NCI-H146 treated with DMSO at 0.1 percent for 48 hours (cell line): Measurements from ENCODE around the gene TBX4.
"Not testable (repeated sequence)": the region's sequence is repeated elsewhere in the genome, so short reads cannot be mapped to it uniquely, and the experiment has no call there.

ENCODE experiments used
- DNase-seq: peaks from one replicate; lab custom pipeline; 2025; ENCODE audit not compliant: unreplicated experiment; lab: John Stamatoyannopoulos, UW

Gene TBX4

GRCh38 chr17:61519754-61520440 lies 67.7 kb downstream of the TBX4 start:
- DNase-seq, result no peak

GRCh38 chr17:61520897-61521296 lies 68.7 kb downstream of the TBX4 start:
- no peak for DNase-seq

- no peak for DNase-seq
Observed at GRCh38 chr17:61522088-61522487, 69.9 kb downstream of the TBX4 start.

DNA sequence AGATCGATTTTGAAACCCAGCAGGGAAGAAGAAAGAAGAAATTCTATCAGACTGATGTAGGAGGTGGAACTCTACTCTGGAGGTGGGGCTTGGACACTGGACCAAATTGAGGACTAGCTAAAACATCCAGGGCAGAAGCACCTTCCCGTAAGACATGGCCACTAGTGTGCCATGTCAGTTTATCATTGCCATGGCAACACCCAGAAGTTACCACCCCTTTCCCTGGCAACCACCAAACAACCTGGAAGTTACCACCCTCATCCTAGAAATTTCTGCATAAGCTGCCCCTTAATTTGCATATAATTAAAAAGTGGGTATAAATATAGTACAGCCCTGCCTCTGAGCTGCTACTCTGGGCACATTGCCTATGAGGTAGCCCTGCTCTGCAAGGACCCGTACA lies 72.1 kb downstream of the TBX4 start:
- DNase-seq, result no peak

GRCh38 chr17:61527441-61527840 lies 75.2 kb downstream of the TBX4 start:
- DNase-seq, result not testable (repeated sequence)

GRCh38 chr17:61528171-61528570 lies 75.9 kb downstream of the TBX4 start:
- no peak for DNase-seq

DNA sequence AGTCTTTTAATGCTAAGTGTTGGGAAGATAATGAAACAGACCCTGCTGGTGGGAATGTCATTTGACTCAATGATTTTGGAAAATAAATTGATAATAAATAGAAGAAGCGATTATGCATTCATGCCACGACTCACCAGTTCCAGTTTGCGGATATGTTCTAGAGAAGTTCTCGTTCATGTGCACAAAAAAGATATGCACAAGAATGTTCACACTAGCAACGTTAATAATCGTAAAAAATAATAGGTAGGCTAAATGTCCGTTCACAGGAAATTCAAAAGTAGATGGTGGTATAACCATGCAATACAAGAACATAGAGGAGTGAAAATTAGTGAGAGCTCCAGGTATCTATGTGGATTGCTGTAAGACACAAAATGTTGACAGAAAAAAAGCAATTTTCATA lies 79.0 kb downstream of the TBX4 start:
- DNase-seq, result no peak

- no peak for DNase-seq
Observed at GRCh38 chr17:61532826-61533225, 80.6 kb downstream of the TBX4 start.

- DNase-seq, result no peak
Observed at GRCh38 chr17:61533797-61534196, 81.6 kb downstream of the TBX4 start.

DNA sequence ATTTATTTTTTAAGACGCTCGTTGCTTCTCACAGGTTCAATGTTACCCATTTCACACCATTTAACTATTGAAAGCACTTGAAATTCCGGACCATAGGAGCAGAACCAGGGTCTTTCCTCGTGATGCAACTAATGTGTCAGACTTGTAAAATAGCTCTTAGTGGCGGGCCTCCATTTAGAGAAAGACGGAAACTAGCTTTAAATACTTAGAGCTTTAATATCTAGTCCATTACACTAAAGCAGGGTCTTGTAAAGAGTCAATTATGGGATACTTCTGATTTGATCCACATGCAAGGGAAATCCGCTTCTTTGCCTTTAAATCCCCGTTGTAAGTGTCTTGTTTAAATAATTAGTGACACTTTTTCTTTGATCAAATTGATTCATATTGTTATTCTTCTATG lies 82.2 kb downstream of the TBX4 start:
- DNase-seq, result no peak
